Activated CD8-positive, alpha-beta memory T cell treated with anti-CD3 and anti-CD28 coated beads for 4 hours (primary cell): ENCODE measurements around the gene RPL28.
"Not testable (repeated sequence)": the region's sequence is repeated elsewhere in the genome, so short reads cannot be mapped to it uniquely, and the experiment has no call there.

ENCODE experiments used
- DNase-seq, 2 donors: peaks; one replicate each; pipeline ENCODE4 v3.0.0-alpha.2; 2020; ENCODE audit warnings: low read depth in 2 of 2

RPL28 gene

GRCh38 chr19:55426042-55426441, 40.3 kb downstream of the RPL28 start:
- DNase-seq, result no peak

GRCh38 chr19:55431183-55431582, 45.5 kb downstream of the RPL28 start:
- DNase-seq, result no peak

- no peak for DNase-seq
Observed at GRCh38 chr19:55432241-55432959, 46.7 kb downstream of the RPL28 start.

- no peak for DNase-seq
Observed at GRCh38 chr19:55433292-55433691, 47.6 kb downstream of the RPL28 start.

- no peak for DNase-seq
Observed at GRCh38 chr19:55434356-55434919, 48.7 kb downstream of the RPL28 start.

DNA sequence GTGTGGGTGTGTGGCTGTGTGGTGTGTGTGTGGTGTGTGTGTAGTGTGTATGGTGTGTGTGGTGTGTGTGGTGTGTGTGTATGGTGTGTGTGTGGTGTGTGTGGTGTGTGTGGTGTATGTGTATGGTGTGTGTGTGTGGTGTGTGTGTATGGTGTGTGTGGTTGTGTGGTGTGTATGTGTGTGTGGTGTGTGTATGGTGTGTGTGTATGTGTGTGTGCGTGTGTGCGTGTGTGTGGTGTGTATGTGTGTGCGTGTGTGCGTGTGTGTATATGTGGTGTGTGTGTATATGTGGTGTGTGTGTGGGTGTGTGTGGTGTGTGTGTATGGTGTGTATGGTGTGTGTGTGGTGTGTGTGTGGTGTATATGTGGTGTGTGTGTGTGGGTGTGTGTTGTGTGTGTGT, 49.3 kb downstream of the RPL28 start:
- DNase-seq, result no peak

DNA sequence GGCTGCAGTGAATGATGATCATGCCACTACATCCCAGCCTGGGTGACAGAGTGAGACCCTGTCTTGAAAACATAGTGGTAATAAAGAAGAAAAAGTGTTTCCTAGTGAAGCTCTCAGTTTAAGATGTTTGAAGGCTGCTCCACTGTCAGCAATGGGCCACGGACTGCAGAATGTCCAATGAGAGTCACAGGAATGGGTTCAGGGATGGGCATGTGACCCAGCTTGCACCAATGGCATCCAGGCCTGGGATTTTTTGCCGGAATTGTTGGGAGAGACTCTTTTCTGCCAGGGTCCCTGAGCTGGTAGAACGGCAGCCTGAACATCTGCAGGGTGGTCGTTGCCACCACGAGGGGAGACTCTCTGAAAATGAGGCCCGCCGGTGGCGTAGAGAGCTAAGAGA, 51.1 kb downstream of the RPL28 start:
- no peak for DNase-seq

- no peak for DNase-seq
Observed at GRCh38 chr19:55437410-55437809, 51.7 kb downstream of the RPL28 start.

DNA sequence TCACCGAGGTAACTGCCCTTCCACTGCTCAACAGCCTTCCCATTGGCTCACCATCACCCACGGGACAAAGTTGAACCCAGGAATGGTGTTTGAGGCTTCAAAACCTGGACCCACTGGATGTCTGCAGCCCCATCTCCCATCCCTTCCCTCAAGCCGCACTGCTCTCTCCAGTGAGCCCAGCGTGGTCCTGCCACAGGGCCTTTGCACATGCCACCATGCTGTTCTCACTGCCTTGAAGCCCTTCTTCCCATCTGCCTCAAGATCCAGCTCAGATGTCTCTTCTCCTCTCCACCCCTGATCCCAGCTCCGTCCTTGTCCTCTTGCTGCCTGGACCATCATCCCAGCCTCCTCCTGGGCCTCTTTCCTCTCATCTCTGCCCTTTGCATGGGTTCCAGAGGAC, 53.3 kb downstream of the RPL28 start:
- no peak for DNase-seq

DNA sequence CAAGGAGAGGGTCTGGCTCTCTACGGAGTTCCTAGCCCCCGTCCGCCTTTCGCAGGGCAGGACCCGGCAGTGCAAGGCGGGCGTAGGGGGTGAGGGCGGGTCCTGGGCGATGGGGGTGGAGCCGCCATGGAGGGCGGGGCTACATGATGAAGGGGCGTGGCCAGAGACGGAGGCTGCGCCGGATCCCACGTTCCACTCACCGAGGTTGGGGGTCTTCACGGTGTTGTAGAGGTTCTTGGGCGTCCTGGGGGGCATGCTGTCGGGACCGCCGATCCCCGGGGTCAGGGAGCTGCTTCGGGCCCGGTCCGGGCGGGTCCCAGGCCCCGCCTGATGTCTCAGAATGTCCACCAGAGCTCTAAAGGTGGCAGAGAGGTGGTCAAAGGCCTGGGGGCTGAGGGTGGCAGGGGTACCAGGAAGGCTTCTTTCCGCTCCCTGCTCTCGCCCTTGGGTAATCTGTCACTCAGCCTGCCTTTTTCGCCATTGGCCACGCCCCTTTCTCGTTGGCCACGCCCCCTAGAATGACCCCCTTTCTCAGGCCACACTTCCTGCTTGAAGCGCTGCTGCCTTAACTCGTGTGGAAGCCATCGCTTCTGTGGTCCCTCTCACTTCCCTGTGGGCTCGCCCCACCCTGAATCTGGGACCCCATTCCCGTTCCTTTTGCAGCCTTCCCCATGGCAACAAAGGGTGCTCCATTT, 54.8 kb downstream of the RPL28 start:
- DNase-seq, result no peak

DNA sequence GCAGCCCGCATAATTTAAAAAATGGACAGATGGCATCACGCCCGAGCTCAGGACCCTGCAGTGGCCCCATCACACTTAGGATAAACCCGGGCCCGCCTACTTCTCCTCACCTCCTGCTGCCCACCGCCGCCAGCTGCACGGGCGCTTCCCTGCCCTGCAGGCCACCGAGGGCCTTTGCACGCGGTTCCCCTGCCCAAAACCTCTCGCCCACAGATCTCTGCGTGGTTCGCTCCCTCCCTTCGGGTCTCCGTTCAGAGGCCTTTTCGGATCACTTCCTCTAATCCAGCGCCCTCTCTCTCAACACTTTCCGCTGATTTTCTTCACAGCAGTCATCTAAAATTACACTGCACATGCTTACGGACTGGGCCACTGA, 55.6 kb downstream of the RPL28 start:
- DNase-seq, result no peak

DNA sequence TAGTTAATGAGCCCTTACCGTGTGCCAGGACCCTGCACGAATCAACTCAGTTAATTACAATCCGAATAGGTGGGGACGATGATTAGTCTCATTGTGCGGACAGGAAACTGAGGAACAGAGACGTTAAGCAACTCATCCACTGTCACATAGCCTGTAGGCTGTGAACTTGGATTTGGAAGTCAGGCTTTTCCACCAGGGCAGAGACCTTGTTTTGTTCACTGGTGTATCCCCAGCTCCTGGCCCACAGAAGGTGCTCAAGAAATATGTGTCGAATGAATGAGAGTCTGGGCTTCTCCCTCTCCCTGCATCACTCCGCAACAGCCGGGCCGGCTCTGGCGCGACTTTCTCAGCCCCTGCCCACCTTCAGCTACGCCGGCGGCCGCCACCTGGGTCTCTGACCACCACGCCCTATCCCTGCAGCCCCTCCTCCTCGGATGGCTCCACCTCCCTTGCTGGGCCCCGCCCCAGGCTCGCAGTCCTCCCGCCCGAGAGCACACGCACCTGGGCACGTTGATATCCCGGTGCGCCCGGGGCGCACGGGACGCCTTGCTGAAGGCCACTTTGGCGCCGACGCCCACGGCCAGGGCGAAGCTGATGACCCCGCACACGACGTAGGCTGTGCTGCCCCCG, 56.1 kb downstream of the RPL28 start:
- no peak for DNase-seq

DNA sequence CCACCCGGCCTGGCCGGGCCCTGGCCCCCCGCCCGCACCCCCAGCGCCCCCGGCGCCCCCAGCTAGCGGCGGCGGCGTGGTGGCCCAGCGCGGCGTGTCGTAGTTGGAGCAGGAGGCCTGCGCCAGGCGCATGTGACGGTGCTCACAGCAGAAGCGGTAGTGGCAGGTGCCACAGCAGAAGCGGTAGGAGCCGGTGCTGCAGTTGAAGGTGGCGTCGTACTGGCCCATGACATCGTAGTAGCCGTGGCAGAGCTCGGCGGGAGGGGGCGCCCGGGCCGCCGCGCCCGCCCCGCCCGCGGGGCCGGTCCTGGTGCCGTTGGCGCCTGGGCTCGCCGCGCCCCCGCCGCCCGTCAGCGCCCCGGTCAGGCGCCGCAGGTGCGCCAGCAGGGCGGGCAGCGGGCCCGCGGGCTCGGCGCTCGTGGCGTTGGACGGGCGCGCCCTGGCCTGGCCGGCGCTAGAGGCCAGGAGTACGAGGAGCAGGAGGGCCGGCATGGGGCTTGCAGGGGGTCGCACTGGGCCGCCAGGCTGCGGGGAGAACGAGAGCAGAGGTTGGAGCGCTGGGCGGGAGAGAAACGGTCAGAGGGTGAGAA, 56.7 kb downstream of the RPL28 start:
- DNase-seq, result no peak

- no peak for DNase-seq
Observed at GRCh38 chr19:55443045-55443823, 57.5 kb downstream of the RPL28 start, which contains the start of gene SHISA7. Gene SHISA7, minus strand, starts transcription at chr19:55443300. Its CDS starts 437 bp downstream, at chr19:55442863.

GRCh38 chr19:55443824-55444480, 58.2 kb downstream of the RPL28 start:
- no peak for DNase-seq

DNA sequence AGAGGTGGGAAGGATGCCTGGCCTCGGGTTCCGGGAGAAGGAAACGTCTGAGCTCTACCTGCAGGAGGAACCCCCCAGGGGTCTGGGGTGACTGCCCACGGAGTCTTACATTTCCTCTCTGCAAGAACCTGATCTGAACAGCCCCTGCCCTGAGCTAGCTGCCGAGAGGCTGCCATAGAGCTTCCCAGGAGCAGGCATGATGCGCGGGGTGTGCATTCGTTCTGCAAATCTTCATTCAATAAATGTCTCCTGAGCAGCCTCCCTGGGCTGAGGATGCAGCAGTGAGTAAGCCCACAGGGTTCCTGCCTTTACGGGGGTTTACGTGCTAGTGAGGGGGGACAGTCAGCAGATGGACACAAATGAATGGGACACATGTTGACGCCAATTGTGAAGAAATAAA, 58.9 kb downstream of the RPL28 start:
- DNase-seq, result no peak

DNA sequence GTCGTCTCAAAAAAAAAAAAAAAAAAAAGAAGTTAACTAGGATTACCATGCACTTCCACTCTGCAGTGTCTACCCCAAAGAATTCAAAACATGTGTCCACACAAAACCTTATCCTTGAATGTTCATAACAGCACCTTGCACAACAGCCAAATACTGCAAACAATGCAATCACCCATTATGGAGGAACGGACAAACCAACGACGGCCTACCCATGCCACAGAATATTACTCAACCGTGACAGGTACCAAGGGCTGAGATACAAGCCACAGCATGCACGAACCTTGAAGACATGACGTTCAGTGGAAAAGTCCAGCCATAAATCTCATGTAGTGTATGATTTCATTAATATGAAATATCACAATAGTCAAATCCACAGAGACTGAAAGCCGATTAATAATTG, 60.3 kb downstream of the RPL28 start:
- no peak for DNase-seq

DNA sequence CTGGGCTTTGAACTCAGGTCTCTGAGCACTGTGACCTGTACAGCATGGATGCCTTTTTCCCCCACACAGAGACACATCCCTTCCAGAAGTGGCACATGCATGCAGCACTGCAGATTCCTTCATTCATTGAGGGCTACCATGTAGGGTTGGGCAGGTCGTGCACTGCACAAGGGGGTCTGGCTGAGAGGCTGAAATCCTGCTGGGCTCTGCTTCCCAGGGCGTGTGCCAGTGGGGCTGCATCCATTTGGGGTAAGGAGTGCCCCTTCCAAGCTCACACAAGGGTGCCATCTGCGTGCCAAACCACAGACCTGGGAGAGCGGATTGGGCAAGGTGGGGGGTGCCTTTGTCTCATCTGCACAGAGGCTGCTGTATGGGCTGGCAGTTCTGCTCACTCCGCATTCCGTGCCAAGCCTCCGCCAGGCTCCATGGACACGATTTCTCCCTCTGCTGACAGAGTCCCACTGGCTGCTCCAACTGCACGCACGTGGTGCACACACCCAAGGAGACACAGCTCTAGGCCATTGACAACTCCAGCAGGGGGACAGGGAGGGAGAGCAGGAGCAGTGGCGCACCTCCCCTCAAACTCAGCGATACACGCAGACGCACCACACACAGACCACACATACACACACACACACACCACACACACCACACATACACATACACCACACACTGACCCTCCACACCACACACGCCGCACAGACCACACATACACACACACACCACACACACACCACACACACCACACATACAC, 61.9 kb downstream of the RPL28 start:
- DNase-seq, result no peak

DNA sequence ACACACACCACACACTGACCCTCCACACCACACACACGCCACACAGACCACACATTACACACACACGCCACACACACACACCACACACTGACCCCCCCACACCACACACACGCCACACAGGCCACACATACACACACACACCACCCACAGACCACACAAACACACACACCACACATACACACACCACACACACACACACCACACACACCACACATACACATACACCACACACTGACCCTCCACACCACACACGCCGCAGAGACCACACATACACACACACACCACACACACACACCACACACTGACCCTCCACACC, 62.4 kb downstream of the RPL28 start:
- not testable (repeated sequence) for DNase-seq

- DNase-seq, result no peak
Observed at GRCh38 chr19:55449469-55449868, 63.7 kb downstream of the RPL28 start.
